HUES6 (cell line): ENCODE measurements around the gene MSANTD1.

ENCODE experiments used
- H3K27ac ChIP-seq: 2 replicates; pipeline ENCODE4 v1.7.0; 2013; ENCODE audit warnings: low read depth, mild to moderate bottlenecking, low read length, inconsistent platforms
- H3K27me3 ChIP-seq: 2 replicates; pipeline ENCODE4 v1.6.1; 2013; ENCODE audit warnings: low read length; ENCODE audit not compliant: control insufficient read depth, insufficient read depth
- H3K36me3 ChIP-seq: 2 replicates; pipeline ENCODE4 v1.6.1; 2013; ENCODE audit warnings: low read length; ENCODE audit not compliant: control insufficient read depth, insufficient read depth
- H3K4me1 ChIP-seq: 2 replicates; pipeline ENCODE4 v1.6.1; 2013; ENCODE audit warnings: low read length; ENCODE audit not compliant: control insufficient read depth, insufficient read depth
- H3K4me3 ChIP-seq: 2 replicates; pipeline ENCODE4 v1.5.1; 2013; ENCODE audit warnings: low read depth, low read length
- H3K9ac ChIP-seq: one replicate; pipeline ENCODE4 v1.6.1; 2013; ENCODE audit warnings: mild to moderate bottlenecking, low read length
- H3K9me3 ChIP-seq: 2 replicates; pipeline ENCODE4 v1.6.1; 2013; ENCODE audit warnings: low read depth, low read length; ENCODE audit not compliant: control insufficient read depth, insufficient read depth

The MSANTD1 gene

DNA sequence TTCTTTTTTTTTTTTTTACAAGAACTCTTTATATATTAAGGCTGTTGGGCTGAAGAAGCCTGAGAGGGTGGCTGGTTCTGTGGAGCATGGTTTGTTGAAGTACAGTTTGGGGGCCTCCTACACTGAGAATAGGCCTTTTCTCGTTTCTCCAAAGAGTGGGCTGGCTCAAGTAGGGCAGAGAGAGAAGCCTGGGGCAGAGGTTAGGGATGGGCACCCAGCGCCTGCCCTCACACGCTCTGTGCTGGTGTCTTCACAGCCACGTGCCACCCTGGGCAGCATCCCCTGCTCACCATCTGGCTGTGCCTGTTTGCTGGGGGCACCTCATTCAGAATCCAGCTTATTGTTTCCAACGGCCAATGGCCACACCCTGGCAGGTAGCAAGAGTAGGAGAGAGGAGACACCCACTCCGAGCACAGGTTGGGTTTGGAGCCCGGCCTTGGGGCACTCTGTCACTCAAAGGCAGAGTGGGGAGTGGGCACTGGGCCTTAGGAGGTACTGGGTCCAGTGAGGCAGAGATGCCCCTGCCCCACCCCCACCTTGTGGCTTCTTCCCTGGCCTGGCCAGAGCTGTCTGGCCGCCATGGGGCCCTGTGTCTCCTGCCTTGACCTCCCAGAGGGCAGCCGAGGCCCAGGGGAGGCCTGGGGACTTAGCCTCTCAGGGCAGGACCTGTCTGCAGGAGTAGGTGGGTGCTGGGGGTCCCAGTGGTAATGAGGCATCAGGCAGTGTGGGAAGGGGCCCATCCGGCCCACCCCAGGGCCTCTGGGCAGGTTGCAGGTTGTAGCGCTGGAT lies 2.9 kb downstream of the MSANTD1 start:
- H3K9ac ChIP-seq = no peak overlapping the region
- H3K27ac ChIP-seq = no peak overlapping the region
- peaks cover 12% of the 10 kb centered on the region for H3K4me1 ChIP-seq
- no peak overlapping the region for H3K4me3 ChIP-seq
- no peaks in the 10 kb centered on the region for H3K9me3 ChIP-seq
- no peaks in the 10 kb centered on the region for H3K36me3 ChIP-seq
- no peaks in the 10 kb centered on the region for H3K27me3 ChIP-seq

- Histone ChIP-seq H3K36me3 (no peaks in the 10 kb centered on the region), H3K27me3 (no peaks in the 10 kb centered on the region), H3K9ac (no peak overlapping the region), H3K4me3 (no peak overlapping the region), H3K27ac (no peak overlapping the region), H3K4me1 (peaks cover 12% of the 10 kb centered on the region), H3K9me3 (no peaks in the 10 kb centered on the region)
Observed at GRCh38 chr4:3252480-3252828, 3.5 kb downstream of the MSANTD1 start.

DNA sequence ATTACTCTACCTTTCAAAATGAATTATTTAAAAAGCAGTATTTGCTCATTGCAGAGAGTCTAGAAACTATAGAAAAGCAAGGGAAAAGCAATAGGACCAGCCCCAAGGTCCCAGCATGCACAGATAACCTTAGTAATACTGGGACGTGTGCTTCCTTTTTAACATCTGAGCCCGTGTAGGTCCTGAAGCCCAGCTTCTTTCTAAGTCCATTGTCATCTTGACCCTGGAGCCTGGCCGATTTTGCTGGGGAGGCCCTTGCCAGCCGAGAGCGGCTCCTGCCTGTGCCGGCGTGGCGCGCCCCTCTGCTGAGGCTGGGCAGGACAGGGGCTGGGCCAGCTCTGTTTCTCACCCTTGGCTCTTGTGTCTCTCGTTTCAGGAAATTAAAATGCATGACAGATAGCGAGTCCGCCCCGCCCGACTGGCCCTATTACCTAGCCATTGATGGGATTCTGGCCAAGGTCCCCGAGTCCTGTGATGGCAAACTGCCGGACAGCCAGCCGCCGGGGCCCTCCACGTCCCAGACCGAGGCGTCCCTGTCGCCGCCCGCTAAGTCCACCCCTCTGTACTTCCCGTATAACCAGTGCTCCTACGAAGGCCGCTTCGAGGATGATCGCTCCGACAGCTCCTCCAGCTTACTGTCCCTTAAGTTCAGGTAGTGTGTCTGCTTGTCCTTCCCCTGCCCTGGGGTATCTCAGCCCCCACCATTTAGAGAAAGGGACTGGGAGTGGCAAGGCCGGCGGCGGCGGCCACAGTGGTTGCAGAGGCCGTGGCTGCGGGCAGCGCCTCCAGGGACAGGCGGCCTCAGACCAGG lies 4.1 kb downstream of the MSANTD1 start:
- Histone ChIP-seq H3K27me3 (no peaks in the 10 kb centered on the region), H3K4me3 (no peak overlapping the region), H3K9ac (no peak overlapping the region), H3K27ac (no peak overlapping the region), H3K4me1 (peaks cover 12% of the 10 kb centered on the region), H3K36me3 (no peaks in the 10 kb centered on the region), H3K9me3 (no peaks in the 10 kb centered on the region)

GRCh38 chr4:3253808-3254207 lies 4.8 kb downstream of the MSANTD1 start:
- Histone ChIP-seq H3K27ac (no peak overlapping the region), H3K9ac (no peak overlapping the region), H3K4me1 (peaks cover 12% of the 10 kb centered on the region), H3K36me3 (no peaks in the 10 kb centered on the region), H3K9me3 (no peaks in the 10 kb centered on the region), H3K4me3 (no peak overlapping the region), H3K27me3 (no peaks in the 10 kb centered on the region)

- Histone ChIP-seq H3K4me1 (peaks cover 12% of the 10 kb centered on the region), H3K27ac (no peak overlapping the region), H3K9ac (no peak overlapping the region), H3K36me3 (no peaks in the 10 kb centered on the region), H3K4me3 (no peak overlapping the region), H3K9me3 (no peaks in the 10 kb centered on the region), H3K27me3 (no peaks in the 10 kb centered on the region)
Observed at GRCh38 chr4:3254302-3255131, 5.6 kb downstream of the MSANTD1 start.

DNA sequence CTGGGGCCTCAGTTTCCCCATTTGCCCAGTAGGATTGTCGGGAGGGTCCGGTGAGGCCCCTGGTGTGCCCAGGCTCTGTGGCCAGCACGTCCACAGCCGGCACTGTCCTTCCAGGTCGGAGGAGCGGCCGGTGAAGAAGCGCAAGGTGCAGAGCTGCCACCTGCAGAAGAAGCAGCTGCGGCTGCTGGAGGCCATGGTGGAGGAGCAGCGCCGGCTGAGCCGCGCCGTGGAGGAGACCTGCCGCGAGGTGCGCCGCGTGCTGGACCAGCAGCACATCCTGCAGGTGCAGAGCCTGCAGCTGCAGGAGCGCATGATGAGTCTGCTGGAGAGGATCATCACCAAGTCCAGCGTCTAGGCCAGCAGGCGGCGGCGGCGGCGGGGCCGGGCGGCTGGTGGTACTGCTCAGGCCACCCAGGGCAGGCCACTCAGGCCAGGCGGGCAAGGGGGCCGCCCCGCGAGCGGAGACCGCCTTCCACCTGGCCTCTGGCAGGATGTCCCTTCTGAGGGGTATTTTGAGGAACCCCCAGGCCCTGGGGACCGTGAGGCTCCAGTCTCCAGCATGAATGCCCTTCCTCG lies 6.7 kb downstream of the MSANTD1 start:
- H3K36me3 ChIP-seq = no peaks in the 10 kb centered on the region
- no peak overlapping the region for H3K9ac ChIP-seq
- H3K27ac ChIP-seq = no peak overlapping the region
- no peaks in the 10 kb centered on the region for H3K9me3 ChIP-seq
- H3K4me3 ChIP-seq = no peak overlapping the region
- peaks cover 7% of the 10 kb centered on the region for H3K4me1 ChIP-seq
- H3K27me3 ChIP-seq = no peaks in the 10 kb centered on the region

DNA sequence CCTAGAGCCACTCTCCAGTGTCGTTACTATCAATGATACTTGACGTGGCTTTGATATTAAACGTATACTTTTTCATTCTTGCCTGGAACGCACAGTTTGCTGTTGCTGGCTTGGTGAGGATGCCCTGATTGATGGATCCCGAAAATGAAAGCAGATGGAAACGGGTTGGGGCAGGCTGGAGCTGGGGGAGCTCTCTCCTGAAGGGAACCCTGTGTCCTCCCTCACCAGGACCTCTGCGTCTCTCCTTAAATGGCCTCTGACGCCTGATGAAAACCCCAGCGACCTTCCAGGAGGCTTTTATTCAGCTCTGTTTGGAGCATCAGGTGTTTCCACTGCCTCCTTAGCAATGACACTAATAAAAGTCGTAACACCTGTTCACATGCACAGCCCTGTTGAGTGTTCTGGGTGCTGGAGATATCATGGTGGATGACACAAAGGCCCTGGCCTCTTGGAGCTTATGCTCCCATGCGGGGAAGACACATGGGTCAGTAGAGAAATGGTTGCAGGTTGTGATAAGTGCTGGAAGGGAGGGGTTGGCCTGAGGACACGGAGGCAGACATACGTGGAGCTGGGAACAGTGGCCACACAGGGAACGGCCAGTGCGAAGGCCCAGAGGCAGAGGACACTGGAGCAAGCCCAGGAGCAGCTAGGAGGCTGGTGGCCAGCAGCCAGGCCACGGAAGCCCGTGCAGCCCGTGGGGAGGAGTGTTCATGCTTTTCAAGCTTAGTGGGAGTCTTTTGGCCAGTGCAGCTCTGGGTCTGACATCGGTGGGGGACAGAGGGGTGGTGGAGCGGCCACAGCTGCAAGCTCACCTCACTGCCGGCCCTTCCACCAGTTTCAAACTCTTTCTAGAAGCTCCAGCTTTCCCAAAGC lies 7.5 kb downstream of the MSANTD1 start:
- H3K27ac ChIP-seq = no peak overlapping the region
- H3K36me3 ChIP-seq = no peaks in the 10 kb centered on the region
- H3K27me3 ChIP-seq = no peaks in the 10 kb centered on the region
- no peaks in the 10 kb centered on the region for H3K9me3 ChIP-seq
- H3K4me3 ChIP-seq = no peak overlapping the region
- no peak overlapping the region for H3K9ac ChIP-seq
- no peaks in the 10 kb centered on the region for H3K4me1 ChIP-seq

DNA sequence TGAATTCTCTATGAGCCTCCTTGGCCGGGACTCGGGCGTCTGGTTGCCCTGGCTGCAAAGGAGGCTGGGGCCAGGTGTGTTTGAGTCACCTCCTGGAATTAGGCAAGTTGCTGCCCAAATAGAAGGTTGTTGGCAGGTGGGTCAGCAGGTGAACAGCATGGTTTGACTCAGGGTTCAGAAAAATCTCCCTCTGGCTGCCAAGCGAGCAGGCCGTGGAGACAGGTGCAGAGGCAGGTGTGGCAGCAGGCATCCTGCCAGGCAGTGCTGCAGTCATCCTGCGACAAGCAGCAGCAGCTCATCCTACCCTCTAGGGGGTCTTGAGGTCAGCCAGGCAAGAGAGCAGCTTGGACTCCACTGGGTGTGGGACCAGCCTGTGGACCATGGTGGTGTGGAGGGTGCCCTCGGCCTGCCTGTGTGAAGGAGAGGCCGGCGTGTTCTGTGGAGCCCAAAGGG lies 8.2 kb downstream of the MSANTD1 start:
- no peak overlapping the region for H3K4me3 ChIP-seq
- no peaks in the 10 kb centered on the region for H3K36me3 ChIP-seq
- no peak overlapping the region for H3K27ac ChIP-seq
- H3K9me3 ChIP-seq = no peaks in the 10 kb centered on the region
- H3K9ac ChIP-seq = no peak overlapping the region
- H3K27me3 ChIP-seq = no peaks in the 10 kb centered on the region
- H3K4me1 ChIP-seq = no peaks in the 10 kb centered on the region

DNA sequence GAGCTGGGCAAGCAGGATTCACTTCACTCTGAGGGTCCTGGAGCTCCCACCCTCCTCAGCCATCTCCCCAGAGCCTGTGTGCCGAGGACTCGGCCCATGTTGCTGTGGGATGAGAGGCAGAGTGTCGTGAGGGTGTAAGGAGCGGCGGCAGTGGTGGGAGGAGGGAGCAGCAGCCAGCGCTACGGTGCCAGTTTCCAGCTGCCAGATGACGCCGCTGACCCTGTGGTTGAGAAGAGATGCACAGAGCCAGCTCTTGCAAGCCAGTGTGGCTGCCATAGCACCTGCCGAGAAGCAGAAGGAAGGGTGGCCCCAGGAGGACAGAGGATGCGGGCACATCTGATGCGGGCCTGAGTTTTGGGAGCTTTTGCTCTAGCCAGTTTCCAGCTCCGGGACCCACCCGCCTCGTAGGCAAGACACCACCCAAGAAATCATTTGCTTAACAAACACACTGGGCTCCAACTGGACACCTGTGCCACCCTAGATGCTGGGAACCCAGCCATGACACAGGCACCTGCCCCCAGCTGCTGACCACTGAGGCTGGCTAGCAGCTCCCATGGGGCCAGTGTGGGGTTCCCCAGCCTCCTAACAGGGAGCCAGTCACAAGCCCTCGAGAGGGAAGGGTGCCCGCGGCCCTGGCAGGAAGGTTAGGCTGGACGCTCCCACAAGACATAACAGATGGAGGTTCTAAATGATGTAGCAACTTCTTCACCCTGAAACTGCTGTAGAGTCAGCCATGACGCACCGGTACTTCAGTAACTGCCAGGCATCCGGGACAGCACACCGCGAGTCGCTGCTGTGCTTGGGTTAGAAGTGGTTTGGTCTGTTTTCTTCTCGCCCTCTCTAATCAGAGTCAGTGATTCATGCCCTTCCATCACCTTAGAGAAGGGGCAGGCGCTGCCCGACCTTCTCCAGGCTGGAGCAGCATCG lies 8.9 kb downstream of the MSANTD1 start:
- Histone ChIP-seq H3K27ac (no peak overlapping the region), H3K9ac (no peak overlapping the region), H3K4me3 (no peak overlapping the region), H3K4me1 (no peaks in the 10 kb centered on the region), H3K9me3 (no peaks in the 10 kb centered on the region), H3K27me3 (no peaks in the 10 kb centered on the region), H3K36me3 (no peaks in the 10 kb centered on the region)
